ENCODE results near the gene ATP11B. TPM values are rescaled to one million over a fixed set of nuclear protein-coding genes. Genes with fewer than 3 reads are reported as not detected.
A peak's percentile ranks its signal among the peaks of the same experiment; 100 is the strongest.

The ATP11B gene
- total and polyA plus RNA-seq, 10 of the 15 experiments (the other 5 are each of a cell fraction or from before 2014, with no cell fraction given), result 10.3 to 66.9 (median 36.7) TPM

DNA sequence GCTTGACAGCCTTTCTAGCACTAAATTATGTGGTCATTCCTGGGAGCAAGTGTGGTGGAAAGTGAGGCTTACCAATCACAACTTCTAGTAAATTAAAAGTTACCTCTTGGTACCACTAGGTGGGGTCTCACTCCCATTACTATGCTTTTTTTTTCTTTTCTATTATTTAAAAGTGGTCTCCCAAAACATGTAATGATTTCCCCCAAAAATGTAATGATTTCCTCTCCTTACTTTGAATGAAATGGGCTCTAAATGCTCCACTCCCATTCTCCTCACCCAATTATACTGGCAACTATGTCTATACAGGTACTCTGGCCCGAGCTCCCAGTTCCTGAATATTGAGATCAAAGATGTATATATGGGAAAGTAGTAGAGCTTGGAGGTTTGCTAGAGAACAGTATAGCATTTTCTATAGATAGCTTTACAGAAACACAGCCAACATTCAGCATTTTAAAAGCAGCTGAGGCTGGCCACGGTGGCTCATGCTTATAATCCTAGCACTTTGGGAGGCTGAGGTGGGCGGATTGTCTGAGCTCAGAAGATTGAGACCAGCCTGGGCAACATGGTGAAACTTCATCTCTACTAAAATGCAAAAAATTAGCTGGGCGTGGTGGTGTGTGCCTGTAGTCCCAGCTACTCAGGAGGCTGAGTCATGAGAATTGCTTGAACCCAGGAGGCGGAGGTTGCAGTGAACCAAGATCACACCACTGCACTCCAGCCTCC, 116.2 kb downstream of the ATP11B start:
- H3K27me3 ChIP-seq (replicated peaks in 1 of 2; ENCODE audit: control insufficient read depth in 2 of 2, insufficient read depth in 2 of 2, low read length in 1 of 2), result no peaks in the 10 kb centered on the region
- peaks cover 2 to 6% of the 10 kb centered on the region in 2 experiments; a peak in 3 of 4 replicates for H3K36me3 ChIP-seq (ENCODE audit: control insufficient read depth in 2 of 2, insufficient read depth in 2 of 2, low read length in 1 of 2)
- H3K4me2 ChIP-seq (ENCODE audit: control insufficient read depth, insufficient read depth), result no peak overlapping the region
- no peaks in the 10 kb centered on the region for H3K9me3 ChIP-seq (replicated peaks; ENCODE audit: control insufficient read depth, insufficient read depth, low read length)
- H4K20me1 ChIP-seq (ENCODE audit: control insufficient read depth, insufficient read depth), result no peaks in the 10 kb centered on the region
- POLR2A ChIA-PET, result interaction anchor here (0.5 to 1.5 kb wide), 3 partner anchors 18 to 188 kb away, joined by 3 read pairs; no protein-coding TSS in a partner anchor
- intact Hi-C loops (cut with micrococcal nuclease; ENCODE audit: unreplicated experiment), result loop anchor here (2.0 to 5.0 kb wide), 2 partner anchors 188 to 473 kb away; partner anchors contain the start of gene MCCC1
- DNase-seq (ENCODE audit: low read depth, low spot score) (no peak), FAIRE-seq (peak; percentile 80), ATAC-seq (peak; percentile 31; the same call in 2 of the 3 replicates)
- no peak overlapping the region for H2AFZ ChIP-seq (ENCODE audit: control insufficient read depth, low read depth, low read length)
- H3K27ac ChIP-seq (ENCODE audit: control insufficient read depth, insufficient read depth), result no peak overlapping the region
- no peak overlapping the region for H3K4me3 ChIP-seq
- SMC1A ChIA-PET (ENCODE audit: uncharacterized antibody, unreplicated experiment), result interaction anchor here (0.8 to 2.3 kb wide), 22 partner anchors 10 to 480 kb away, joined by 3 to 8 read pairs (median 4); partner anchors contain the start of gene MCCC1
- TF ChIP-seq, protein P1, sequence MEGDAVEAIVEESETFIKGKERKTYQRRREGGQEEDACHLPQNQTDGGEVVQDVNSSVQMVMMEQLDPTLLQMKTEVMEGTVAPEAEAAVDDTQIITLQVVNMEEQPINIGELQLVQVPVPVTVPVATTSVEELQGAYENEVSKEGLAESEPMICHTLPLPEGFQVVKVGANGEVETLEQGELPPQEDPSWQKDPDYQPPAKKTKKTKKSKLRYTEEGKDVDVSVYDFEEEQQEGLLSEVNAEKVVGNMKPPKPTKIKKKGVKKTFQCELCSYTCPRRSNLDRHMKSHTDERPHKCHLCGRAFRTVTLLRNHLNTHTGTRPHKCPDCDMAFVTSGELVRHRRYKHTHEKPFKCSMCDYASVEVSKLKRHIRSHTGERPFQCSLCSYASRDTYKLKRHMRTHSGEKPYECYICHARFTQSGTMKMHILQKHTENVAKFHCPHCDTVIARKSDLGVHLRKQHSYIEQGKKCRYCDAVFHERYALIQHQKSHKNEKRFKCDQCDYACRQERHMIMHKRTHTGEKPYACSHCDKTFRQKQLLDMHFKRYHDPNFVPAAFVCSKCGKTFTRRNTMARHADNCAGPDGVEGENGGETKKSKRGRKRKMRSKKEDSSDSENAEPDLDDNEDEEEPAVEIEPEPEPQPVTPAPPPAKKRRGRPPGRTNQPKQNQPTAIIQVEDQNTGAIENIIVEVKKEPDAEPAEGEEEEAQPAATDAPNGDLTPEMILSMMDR (IDR thresholded peaks at IDR 0.05 in 2 of 3, conservative IDR thresholded peaks at IDR 0.05 in 1 of 3; ENCODE audit: control insufficient read depth in 2 of 3, extremely low read depth in 1 of 3, insufficient read depth in 1 of 3, low read depth in 3 of 3, low read length in 3 of 3), result peak; percentile 34 to 49 (median 48); a peak in 5 of 6 replicates
- TF ChIP-seq IRF4 (IDR thresholded peaks at IDR 0.05; ENCODE audit: low read depth, low read length) (no peak), NFYB (IDR thresholded peaks at IDR 0.05; ENCODE audit: insufficient read depth, low read depth, low read length) (0 out of 2 replicates have a peak, but pooled peaks have one; percentile 18), NR2F1 (conservative IDR thresholded peaks at IDR 0.05) (no peak), ETV6 (conservative IDR thresholded peaks at IDR 0.05 in 1 of 2, IDR thresholded peaks at IDR 0.05 in 1 of 2; ENCODE audit: borderline replicate concordance in 1 of 2, low read depth in 1 of 2) (no peak), ESRRA (IDR thresholded peaks at IDR 0.05; ENCODE audit: low read length) (no peak), ZNF24 (IDR thresholded peaks at IDR 0.05) (no peak), PML (IDR thresholded peaks at IDR 0.05; ENCODE audit: low read length) (no peak), CEBPB (IDR thresholded peaks at IDR 0.05; ENCODE audit: borderline replicate concordance in 1 of 2, low read depth in 2 of 2, low read length in 2 of 2) (0 out of 4 replicates have a peak, but pooled peaks of 1 of the 2 experiments have one; percentile 11), ZNF622 (IDR thresholded peaks at IDR 0.05) (no peak), RAD21 (IDR thresholded peaks at IDR 0.05; ENCODE audit: insufficient read depth, low read depth, low read length) (peak; percentile 45; the same call in 1 of the 2 replicates), ZNF384 (IDR thresholded peaks at IDR 0.05; ENCODE audit: borderline replicate concordance, low read depth, low read length) (peak; percentile 34; the same call in 1 of the 2 replicates), SMC3 (IDR thresholded peaks at IDR 0.05; ENCODE audit: borderline replicate concordance, low read length) (peak; percentile 23; the same call in 1 of the 2 replicates)
- TF ChIP-seq, protein P2, sequence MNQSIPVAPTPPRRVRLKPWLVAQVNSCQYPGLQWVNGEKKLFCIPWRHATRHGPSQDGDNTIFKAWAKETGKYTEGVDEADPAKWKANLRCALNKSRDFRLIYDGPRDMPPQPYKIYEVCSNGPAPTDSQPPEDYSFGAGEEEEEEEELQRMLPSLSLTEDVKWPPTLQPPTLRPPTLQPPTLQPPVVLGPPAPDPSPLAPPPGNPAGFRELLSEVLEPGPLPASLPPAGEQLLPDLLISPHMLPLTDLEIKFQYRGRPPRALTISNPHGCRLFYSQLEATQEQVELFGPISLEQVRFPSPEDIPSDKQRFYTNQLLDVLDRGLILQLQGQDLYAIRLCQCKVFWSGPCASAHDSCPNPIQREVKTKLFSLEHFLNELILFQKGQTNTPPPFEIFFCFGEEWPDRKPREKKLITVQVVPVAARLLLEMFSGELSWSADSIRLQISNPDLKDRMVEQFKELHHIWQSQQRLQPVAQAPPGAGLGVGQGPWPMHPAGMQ (IDR thresholded peaks at IDR 0.05; ENCODE audit: borderline replicate concordance), result no peak
- TF ChIP-seq, protein P3, sequence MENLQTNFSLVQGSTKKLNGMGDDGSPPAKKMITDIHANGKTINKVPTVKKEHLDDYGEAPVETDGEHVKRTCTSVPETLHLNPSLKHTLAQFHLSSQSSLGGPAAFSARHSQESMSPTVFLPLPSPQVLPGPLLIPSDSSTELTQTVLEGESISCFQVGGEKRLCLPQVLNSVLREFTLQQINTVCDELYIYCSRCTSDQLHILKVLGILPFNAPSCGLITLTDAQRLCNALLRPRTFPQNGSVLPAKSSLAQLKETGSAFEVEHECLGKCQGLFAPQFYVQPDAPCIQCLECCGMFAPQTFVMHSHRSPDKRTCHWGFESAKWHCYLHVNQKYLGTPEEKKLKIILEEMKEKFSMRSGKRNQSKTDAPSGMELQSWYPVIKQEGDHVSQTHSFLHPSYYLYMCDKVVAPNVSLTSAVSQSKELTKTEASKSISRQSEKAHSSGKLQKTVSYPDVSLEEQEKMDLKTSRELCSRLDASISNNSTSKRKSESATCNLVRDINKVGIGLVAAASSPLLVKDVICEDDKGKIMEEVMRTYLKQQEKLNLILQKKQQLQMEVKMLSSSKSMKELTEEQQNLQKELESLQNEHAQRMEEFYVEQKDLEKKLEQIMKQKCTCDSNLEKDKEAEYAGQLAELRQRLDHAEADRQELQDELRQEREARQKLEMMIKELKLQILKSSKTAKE (IDR thresholded peaks at IDR 0.05; ENCODE audit: low read depth, poor library complexity, severe bottlenecking), result no peak
- BruUV-seq (replicated peaks), result no TSS peak
- in situ Hi-C loops (cut with MboI), result loop anchor here (5.0 kb wide), 1 partner anchor 478 kb away; no protein-coding TSS in a partner anchor
- 100% methylated on average over 5 of the region's 5 CpGs for WGBS (ENCODE audit: insufficient coverage, insufficient replicate concordance, low lambda C conversion rate, missing lambda C conversion rate)
- CTCF ChIA-PET, result interaction anchor here (0.6 to 5.0 kb wide), 20 partner anchors 10 to 477 kb away, joined by 3 to 41 read pairs (median 4); partner anchors contain the start of genes DCUN1D1 and MCCC1
- no peaks in the 10 kb centered on the region for H3K79me2 ChIP-seq (ENCODE audit: control insufficient read depth, insufficient read depth, low read length)
- H3K9ac ChIP-seq (ENCODE audit: control insufficient read depth, insufficient read depth, low read length), result no peak overlapping the region
- RAD21 ChIA-PET (ENCODE audit: unreplicated experiment), result interaction anchor here (0.6 to 4.6 kb wide), 8 partner anchors 16 to 474 kb away, joined by 3 to 26 read pairs (median 4); partner anchors contain the start of gene MCCC1
- peaks cover 11% of the 10 kb centered on the region for H3K4me1 ChIP-seq (ENCODE audit: control insufficient read depth, insufficient read depth, low read length)
